Measurements from ENCODE around the gene TOPBP1. TPM values are rescaled to one million over a fixed set of nuclear protein-coding genes. Genes with fewer than 3 reads are reported as not detected.
A peak's percentile ranks its signal among the peaks of the same experiment; 100 is the strongest.

The TOPBP1 gene
- total and polyA plus RNA-seq, 8 donors = 5.5 to 78.1 (median 43.0) TPM

GRCh38 chr3:133663569-133664313 is 2.0 kb upstream of the TOPBP1 start:
- 50 to 62% (median 56%) methylated on average over 7 of the region's 7 CpGs for WGBS, 5 donors

DNA sequence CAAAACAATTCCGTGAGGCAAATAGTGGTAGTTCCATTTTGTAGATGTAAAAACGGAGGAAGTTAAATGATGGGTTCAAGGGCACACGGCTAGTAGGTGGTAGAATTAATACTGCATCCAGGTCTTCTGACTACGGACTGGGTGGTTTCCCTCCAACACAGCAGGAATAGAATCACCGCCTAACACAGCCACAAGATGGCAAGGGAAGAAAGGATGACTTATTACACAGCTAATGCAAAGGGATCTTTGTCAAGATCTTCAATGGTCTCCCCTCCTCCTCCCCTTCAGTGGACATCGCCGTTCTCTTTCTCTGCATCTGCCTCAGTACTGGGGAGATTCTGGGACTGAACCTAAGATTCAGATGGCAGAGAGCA is 524 bp upstream of the TOPBP1 start:
- TF ChIP-seq POLR2A (IDR thresholded peaks at IDR 0.05) = no peak
- TF ChIP-seq EP300 (IDR thresholded peaks at IDR 0.05) = no peak
- TF ChIP-seq POLR2AphosphoS5 (IDR thresholded peaks at IDR 0.05) = no peak
- TF ChIP-seq, protein P1, sequence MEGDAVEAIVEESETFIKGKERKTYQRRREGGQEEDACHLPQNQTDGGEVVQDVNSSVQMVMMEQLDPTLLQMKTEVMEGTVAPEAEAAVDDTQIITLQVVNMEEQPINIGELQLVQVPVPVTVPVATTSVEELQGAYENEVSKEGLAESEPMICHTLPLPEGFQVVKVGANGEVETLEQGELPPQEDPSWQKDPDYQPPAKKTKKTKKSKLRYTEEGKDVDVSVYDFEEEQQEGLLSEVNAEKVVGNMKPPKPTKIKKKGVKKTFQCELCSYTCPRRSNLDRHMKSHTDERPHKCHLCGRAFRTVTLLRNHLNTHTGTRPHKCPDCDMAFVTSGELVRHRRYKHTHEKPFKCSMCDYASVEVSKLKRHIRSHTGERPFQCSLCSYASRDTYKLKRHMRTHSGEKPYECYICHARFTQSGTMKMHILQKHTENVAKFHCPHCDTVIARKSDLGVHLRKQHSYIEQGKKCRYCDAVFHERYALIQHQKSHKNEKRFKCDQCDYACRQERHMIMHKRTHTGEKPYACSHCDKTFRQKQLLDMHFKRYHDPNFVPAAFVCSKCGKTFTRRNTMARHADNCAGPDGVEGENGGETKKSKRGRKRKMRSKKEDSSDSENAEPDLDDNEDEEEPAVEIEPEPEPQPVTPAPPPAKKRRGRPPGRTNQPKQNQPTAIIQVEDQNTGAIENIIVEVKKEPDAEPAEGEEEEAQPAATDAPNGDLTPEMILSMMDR (IDR thresholded peaks at IDR 0.05) = no peak
- Histone ChIP-seq H3K4me1 (peaks cover 6 to 44% (median 31%) of the 10 kb centered on the region in 4 donors), H3K4me3 (peak overlapping the region; percentile 77 to 95 (median 92)), H3K27ac (peak overlapping the region; percentile 71 to 92 (median 88)), H3K27me3 (no peaks in the 10 kb centered on the region), H3K9me3 (no peaks in the 10 kb centered on the region), H3K36me3 (peaks cover 15 to 23% (median 18%) of the 10 kb centered on the region in 4 donors)
- peak in 1 of 2 donors; percentile 74 for DNase-seq
- WGBS, 5 donors = 6 to 8% (median 7%) methylated on average over 7 of the region's 7 CpGs
- intact Hi-C loops (cut with DNase I; ENCODE audit: low total_unique reads) = no loop called here

More at GRCh38 chr3:133663569-133664313, 2.0 kb upstream of the TOPBP1 start:
- intact Hi-C loops (cut with DNase I; ENCODE audit: low total_unique reads) = no loop called here
- no peaks in the 10 kb centered on the region for H3K9me3 ChIP-seq
- H3K27me3 ChIP-seq = no peaks in the 10 kb centered on the region
- H3K4me3 ChIP-seq = no peak overlapping the region
- peaks cover 6 to 48% (median 30%) of the 10 kb centered on the region in 4 donors for H3K4me1 ChIP-seq
- TF ChIP-seq POLR2AphosphoS5 (IDR thresholded peaks at IDR 0.05) (no peak), EP300 (IDR thresholded peaks at IDR 0.05) (no peak), POLR2A (IDR thresholded peaks at IDR 0.05) (no peak)
- TF ChIP-seq, protein P1 (IDR thresholded peaks at IDR 0.05) = peak in 5 of 7 experiments; percentile 33 to 54 (median 52)
- H3K27ac ChIP-seq = no peak overlapping the region
- H3K36me3 ChIP-seq = peaks cover 2 to 8% (median 4%) of the 10 kb centered on the region in 4 donors
- DNase-seq = peak in 1 of 2 donors; percentile 78

DNA sequence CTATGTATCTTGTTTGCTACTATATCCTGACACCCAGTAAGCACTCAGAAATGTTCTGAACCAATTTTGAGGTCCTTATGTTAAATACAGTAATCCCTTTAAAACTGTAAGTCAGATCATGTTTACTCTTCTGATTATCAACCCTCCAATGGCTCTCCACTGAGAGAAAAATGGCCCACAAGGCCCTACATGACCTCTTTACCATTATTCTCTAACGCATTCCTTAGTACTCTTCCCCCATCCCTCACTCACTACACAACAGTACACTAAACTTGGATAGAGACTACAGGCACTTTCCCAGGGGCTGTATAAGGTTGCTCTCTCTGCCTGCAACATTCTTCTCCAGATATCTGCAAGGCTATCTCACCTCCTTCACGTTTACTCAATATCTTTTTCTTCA is 1.9 kb downstream of the TOPBP1 start:
- H3K4me1 ChIP-seq = peaks cover 6 to 44% (median 31%) of the 10 kb centered on the region in 4 donors
- no peak overlapping the region for H3K27ac ChIP-seq
- H3K36me3 ChIP-seq = peaks cover 21 to 47% (median 42%) of the 10 kb centered on the region in 4 donors
- no peaks in the 10 kb centered on the region for H3K9me3 ChIP-seq
- DNase-seq = no peak
- H3K4me3 ChIP-seq = no peak overlapping the region
- intact Hi-C loops (cut with DNase I; ENCODE audit: low total_unique reads) = no loop called here
- H3K27me3 ChIP-seq = no peaks in the 10 kb centered on the region
- WGBS, 5 donors = 52 to 65% (median 56%) methylated on average over 2 of the region's 2 CpGs
- no peak for TF ChIP-seq POLR2AphosphoS5 (IDR thresholded peaks at IDR 0.05)
- TF ChIP-seq, protein P1 (IDR thresholded peaks at IDR 0.05) = no peak
- TF ChIP-seq POLR2A (IDR thresholded peaks at IDR 0.05) = no peak
- no peak for TF ChIP-seq EP300 (IDR thresholded peaks at IDR 0.05)

DNA sequence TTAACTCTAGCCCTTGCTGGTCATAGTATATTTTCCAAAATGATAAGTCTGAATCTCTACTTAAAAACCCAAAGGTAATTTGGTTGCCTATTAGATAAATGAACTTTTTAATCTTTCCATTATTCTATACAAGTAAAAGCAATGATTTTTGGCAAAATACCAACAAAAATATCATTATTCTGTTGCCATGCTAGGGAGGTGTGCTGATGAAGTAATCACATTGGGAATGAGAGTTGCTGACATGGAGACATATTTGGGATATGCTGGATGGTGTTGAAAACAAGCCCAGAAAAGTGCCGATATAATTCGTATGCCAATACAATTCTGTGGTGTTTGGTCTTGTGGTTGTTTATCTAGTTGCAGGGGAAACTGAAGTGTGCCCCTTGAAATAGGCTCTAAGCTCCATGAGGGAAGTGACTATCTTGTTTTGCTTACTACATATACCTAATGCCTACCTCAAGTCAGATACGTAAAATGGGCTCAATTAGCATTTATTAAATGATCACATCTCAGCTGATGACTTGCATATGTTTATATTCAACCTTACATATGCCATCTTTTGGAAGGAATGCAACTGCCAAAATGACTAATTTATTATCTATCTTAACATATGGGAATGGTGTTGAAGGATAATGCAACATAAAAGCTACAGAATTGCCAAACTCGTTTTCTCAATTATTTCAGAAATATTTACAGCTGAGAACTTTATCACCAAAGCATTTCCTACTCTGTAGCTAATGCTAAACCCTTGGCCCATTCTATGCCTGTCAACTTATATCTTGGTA is 5.8 kb downstream of the TOPBP1 start:
- peaks cover 32 to 85% (median 80%) of the 10 kb centered on the region in 4 donors for H3K36me3 ChIP-seq
- no peaks in the 10 kb centered on the region for H3K9me3 ChIP-seq
- peaks cover 0 to 23% (median 11%) of the 10 kb centered on the region in 4 donors for H3K4me1 ChIP-seq
- DNase-seq = no peak
- no peak for TF ChIP-seq POLR2A (IDR thresholded peaks at IDR 0.05)
- no peaks in the 10 kb centered on the region for H3K27me3 ChIP-seq
- H3K4me3 ChIP-seq = no peak overlapping the region
- intact Hi-C loops (cut with DNase I; ENCODE audit: low total_unique reads) = no loop called here
- no peak overlapping the region for H3K27ac ChIP-seq
- WGBS, 5 donors = 90 to 93% (median 91%) methylated on average over 4 of the region's 4 CpGs
